ENCODE data around the gene PCYT2.

- no peak for TF ChIP-seq CTCF (IDR thresholded peaks at IDR 0.05)
- TF ChIP-seq POLR2A (IDR thresholded peaks at IDR 0.05), result no peak
Observed at GRCh38 chr17:81914103-81914850, 3.1 kb upstream of the PCYT2 start.
